H54 (cell line): Measurements from ENCODE around the gene STIM1.

Experiments
- DNase-seq: peaks from one replicate; pipeline ENCODE4 v3.0.0; 2011; ENCODE audit warnings: low spot score, mixed read lengths; ENCODE audit not compliant: insufficient read length
- FAIRE-seq: peaks from 3 replicates; lab custom pipeline; 2011; peaks lifted over from hg19 to GRCh38; lab: Jason Lieb, UNC
- POLR2A ChIP-seq: IDR thresholded peaks from 2 replicates; pipeline ENCODE4 v1.6.1; 2011; ENCODE audit warnings: low read depth, mild to moderate bottlenecking, low read length

The STIM1 gene

GRCh38 chr11:4090258-4090657 is 234.8 kb downstream of the STIM1 start:
- FAIRE-seq (no peak), DNase-seq (no peak)
- no peak for TF ChIP-seq POLR2A

DNA sequence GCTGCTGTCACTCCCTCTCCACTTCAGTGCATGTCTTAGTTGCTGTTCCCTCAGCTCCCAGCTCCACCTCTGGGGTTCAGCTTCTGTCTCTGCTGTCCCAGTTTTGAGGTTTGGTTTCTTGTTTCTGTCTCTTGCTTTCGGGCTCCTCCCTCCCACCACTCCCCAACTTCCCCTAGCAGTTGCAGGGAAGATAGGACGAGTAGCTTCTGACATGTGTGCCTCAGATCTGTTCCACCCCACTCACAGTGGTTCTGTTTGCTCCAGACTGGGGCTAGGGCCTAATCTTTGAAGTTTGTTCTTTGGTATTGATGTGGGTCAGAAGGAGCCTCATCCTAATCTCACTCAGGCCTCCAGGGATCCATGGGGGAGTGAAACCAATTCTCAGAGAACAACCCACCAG is 236.6 kb downstream of the STIM1 start:
- no peak for DNase-seq
- no peak for TF ChIP-seq POLR2A
- FAIRE-seq = no peak

DNA sequence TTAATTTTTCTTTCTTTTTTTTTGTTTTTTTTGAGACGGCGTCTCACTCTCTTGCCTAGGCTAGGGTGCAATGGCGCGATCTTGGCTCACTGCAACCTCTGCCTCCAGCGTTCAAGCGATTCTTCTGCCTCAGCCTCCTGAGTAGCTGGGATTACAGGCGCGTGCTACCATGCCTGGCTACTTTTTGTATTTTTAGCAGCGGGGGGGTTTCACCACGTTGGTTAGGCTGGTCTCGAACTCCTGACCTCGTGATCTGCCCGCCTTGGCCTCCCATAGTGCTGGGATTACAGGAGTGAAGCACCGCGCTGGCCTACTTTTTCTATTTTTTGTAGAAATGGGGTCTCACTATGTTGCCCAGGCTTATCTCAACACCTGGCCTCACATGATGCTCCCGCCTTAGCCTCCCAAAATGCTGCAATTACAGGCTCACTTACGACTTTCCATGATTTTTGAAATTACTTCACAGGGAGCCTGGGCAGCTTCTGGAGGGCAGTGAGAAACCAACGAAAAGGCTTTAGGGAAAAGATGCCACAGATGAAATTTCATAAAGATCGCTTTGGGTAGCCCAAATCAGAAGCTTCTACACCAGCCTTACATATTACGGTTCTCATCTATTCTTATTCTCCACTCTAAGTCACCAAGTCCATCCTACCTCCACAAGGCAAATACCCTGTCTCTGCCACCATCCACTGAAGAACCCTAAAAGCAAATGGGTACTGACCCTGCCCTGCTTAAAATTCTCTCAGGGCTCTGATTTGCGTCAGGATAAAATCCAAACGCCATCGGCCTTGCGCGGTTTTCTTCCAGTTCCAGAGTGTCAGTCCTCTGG is 238.3 kb downstream of the STIM1 start:
- DNase-seq = no peak
- FAIRE-seq = no peak
- TF ChIP-seq POLR2A = no peak

DNA sequence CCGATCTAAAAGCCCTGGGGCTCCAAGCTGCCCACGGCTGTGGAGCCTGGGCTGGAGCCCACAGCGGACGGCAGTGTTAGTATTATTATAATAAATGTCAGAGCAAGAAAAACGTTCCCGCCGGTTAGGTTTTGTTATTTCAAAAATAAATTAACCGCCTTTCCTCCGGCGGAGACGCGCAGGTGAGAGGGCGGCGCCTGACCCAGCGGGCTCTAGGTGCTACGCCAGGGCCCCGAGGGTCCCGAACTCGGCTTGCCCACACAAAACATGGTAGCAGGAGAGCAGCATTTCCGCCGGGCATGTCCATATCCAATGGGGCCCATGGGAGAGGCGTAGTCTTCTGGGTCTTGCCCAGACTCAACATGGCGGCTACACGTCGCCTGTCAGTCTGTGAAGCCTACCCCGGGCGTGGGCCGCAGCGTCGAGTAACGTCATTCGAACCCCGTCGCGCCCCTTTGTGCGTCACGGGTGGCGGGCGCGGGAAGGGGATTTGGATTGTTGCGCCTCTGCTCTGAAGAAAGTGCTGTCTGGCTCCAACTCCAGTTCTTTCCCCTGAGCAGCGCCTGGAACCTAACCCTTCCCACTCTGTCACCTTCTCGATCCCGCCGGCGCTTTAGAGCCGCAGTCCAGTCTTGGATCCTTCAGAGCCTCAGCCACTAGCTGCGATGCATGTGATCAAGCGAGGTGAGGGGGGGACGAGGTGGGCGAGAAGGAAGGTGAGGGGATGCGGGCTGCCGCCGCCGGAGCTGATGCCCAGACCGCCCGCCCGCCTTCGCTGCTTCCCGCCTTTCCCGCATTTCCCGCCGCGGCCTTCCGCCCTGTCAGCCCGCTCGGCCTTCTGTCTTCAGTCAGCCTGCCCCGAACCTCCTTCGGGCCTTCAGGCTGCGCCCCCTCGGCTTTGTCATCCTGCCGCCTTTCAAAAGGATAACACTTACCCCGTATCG is 239.2 kb downstream of the STIM1 start, which contains the start of gene RRM1:
RRM1 (plus strand) TSS at position 452 of the 944 bp plus-strand sequence; CDS start at position 666, 214 bp downstream.
- DNase-seq = peak; percentile 96

GRCh38 chr11:4095509-4096230 is 240.2 kb downstream of the STIM1 start:
- peak; percentile 11 for DNase-seq
- no peak for TF ChIP-seq POLR2A
- peak; percentile 45 for FAIRE-seq

More for the DNA sequence above, 239.2 kb downstream of the STIM1 start, which contains the start of gene RRM1:
- TF ChIP-seq POLR2A = no peak; the same call in none of the 2 replicates
- FAIRE-seq = peak; percentile 87

- FAIRE-seq = no peak
- TF ChIP-seq POLR2A = no peak
- no peak for DNase-seq
These were observed 242.7 kb downstream of the STIM1 start for GRCh38 chr11:4098026-4098621.

DNA sequence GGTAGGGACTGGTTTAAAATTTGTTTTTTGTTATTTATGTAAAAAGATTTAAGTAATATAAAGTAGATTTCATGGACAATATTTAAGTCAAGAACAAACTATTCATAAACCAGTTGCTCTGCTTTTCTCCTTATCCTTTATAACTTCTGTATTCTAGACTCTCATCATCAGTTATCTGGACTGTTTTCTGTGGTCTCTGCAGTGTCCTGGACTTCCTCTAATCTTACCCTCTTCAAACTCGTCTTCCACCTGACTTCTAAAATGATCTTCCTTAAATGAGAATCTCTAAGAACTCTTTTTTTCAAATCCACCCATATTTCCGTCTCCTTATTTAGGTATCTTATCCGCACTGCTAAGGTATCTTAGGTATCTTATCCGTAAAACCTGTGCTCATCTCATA is 247.2 kb downstream of the STIM1 start:
- FAIRE-seq (no peak), DNase-seq (no peak)
- TF ChIP-seq POLR2A = no peak

- no peak for FAIRE-seq
- no peak for DNase-seq
- no peak for TF ChIP-seq POLR2A
These were observed 247.8 kb downstream of the STIM1 start for GRCh38 chr11:4103269-4103668.

DNA sequence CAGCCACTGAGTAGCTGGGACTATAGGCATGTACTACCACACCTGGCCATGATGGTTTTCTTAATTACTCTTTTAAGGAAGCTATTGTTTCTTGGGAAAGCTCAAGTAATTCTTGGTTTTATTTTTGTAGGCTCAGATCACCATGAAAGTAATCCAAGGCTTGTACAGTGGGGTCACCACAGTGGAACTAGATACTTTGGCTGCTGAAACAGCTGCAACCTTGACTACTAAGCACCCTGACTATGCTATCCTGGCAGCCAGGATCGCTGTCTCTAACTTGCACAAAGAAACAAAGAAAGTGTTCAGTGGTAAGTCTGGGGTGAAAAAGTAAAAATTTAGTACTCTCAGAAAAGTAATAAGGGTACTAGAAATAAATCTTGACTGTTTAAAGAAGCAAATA is 250.5 kb downstream of the STIM1 start:
- no peak for DNase-seq
- no peak for TF ChIP-seq POLR2A
- FAIRE-seq = peak; percentile 11

- no peak for DNase-seq
- no peak for TF ChIP-seq POLR2A
- no peak for FAIRE-seq
These were observed 256.4 kb downstream of the STIM1 start for GRCh38 chr11:4111834-4112233.

DNA sequence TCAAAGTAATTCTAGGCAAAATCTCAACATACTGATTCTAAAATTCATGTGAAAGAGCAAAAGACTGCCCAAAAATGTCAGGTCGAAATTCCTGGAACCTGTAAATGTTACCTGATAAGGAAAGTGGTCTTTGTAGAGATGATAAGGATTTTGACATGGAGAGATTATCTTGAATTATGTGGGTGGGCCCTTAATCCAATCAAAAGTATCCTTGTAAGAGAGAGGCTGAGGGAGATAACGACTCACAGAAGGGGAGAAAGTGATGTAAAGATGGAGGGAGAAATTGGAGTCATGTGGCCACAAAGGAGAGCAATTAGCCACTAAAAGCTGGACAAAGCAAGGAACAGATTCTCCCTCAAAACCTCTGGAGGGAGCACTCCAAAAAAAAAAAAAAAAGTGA is 259.7 kb downstream of the STIM1 start:
- FAIRE-seq = no peak
- no peak for TF ChIP-seq POLR2A
- no peak for DNase-seq

DNA sequence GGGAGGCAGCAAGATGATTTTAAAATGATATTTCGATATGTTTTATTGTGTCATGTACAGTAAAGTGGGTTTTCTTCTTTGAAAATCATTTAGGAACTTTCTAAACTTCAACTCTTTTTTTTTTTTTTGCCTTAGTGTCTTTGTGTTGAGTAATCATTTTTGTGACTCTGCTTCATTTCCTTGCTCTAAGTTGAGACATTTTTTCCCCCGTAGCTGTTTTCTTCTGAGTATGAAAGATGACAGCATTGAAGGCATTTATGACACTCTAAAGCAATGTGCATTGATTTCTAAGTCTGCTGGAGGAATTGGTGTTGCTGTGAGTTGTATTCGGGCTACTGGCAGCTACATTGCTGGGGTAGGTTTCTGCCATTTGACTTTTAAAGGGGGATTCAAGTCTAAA is 262.6 kb downstream of the STIM1 start:
- TF ChIP-seq POLR2A = no peak
- DNase-seq (no peak), FAIRE-seq (peak; percentile 94)

GRCh38 chr11:4123218-4123617 is 267.8 kb downstream of the STIM1 start:
- DNase-seq = no peak
- peak; percentile 52 for FAIRE-seq
- no peak for TF ChIP-seq POLR2A

GRCh38 chr11:4125141-4125540 is 269.7 kb downstream of the STIM1 start:
- TF ChIP-seq POLR2A = no peak
- FAIRE-seq (no peak), DNase-seq (no peak)
